Stimulated activated naive CD4-positive, alpha-beta T cell treated with Interleukin-2 at 50 U/mL for 16 hours (primary cell): ENCODE data around the gene TKTL1.
"Not testable (repeated sequence)": the region's sequence is repeated elsewhere in the genome, so short reads cannot be mapped to it uniquely, and the experiment has no call there.

ENCODE experiments used
- DNase-seq: peaks from one replicate; lab custom pipeline; 2025; lab: John Stamatoyannopoulos, UW

The TKTL1 gene

DNA sequence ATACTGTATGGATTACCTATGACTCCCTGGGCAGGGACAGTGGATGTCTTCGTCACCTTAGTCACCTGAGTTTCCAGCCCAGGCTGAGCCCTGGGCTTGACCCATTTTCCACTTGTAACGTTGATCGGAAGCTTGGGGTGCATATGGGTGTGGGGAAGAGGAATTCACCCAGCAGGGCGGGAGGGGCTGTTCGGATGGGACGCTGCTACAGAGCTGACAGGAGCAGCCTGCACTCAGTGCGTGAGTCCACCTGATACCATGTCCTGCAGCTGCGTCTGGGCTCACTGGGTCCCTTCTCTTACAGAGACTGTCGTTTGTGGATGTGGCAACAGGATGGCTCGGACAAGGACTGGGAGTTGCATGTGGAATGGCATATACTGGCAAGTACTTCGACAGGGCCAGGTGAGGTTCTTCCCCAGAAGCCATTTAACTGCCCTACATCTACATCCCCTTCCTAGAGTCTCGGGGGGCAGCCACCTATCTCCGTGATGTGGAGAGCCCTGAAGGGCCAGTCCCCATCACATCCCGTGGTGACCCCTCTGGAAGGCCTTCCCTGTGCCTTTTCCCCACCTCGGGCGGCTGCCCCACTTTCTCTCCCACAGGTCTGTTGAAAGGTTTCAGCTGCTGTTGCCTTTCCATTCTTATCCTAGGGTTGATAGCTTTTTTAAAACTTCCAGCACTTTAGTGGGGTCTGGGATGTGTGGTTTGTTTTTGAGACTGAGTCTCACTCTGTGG lies 13.6 kb downstream of the TKTL1 start:
- DNase-seq: no peak

GRCh38 chrX:154310616-154311536 lies 15.3 kb downstream of the TKTL1 start:
- no peak for DNase-seq

DNA sequence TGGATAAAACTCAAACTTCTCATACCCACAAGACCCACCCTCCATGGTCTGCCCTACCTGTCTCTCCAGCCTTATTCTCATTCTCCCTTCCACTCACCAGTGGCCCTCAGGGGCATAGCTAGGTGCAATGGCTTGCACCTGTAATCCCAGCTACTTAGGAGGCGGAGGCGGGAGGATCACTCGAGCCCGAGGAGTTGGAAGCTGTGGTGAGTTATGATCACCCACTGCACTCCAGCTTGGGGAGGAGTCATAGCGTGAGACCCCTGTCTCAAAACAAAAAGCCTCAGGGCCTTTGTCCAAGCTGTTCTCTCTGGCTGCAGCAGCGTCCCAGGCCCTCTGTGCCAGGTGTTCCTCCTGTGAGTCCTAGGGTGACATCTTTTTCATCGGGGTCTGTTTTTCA lies 16.5 kb downstream of the TKTL1 start:
- DNase-seq: no peak

GRCh38 chrX:154313147-154313546 lies 17.6 kb downstream of the TKTL1 start:
- DNase-seq: no peak

- no peak for DNase-seq
Measured at GRCh38 chrX:154315416-154315815, 19.8 kb downstream of the TKTL1 start.

- no peak for DNase-seq
Measured at GRCh38 chrX:154317391-154317995, 21.9 kb downstream of the TKTL1 start.

GRCh38 chrX:154320406-154320805 lies 24.8 kb downstream of the TKTL1 start:
- no peak for DNase-seq

DNA sequence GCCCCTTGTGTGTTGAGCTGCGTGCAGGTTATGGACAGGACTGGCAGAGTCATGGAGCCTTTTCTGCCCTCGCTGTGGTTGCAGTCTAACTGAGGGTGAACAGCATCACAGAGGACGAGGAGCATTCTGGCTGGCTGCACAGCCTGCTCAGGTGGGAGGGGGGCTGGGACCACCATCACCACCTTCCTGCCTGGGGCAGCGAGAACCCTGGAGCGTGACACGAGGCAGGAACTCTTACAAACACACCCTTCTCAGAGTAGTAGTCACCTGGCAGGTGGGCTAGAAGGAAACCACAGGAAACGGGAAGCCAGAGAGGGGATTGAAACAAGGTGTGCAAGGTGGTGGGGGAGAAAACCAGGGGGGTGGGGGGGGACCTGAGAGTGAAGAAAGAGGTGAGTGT lies 25.6 kb downstream of the TKTL1 start:
- DNase-seq: no peak

GRCh38 chrX:154321594-154321993 lies 26.0 kb downstream of the TKTL1 start:
- DNase-seq: no peak

- DNase-seq: no peak
Measured at GRCh38 chrX:154322890-154323289, 27.3 kb downstream of the TKTL1 start.

DNA sequence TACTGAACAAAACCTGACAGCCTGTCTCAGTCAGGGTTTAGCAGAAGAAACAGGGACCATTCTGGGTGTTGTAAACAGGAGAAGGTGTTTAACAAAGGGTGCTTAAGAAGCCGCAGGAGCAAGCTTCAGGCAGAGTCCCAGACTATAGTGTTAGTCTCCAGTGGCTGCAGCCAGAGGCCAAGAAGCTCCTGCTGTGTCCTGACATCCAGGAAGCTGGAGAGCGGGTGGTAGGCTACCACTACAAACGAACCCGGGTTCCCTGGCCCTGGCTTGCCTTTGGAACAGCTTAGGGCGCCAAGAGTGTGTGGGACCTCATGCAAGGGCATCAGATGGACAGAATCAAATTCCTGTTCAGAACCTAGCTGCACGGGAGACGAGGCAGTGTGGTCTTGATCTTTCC lies 27.9 kb downstream of the TKTL1 start:
- no peak for DNase-seq

DNA sequence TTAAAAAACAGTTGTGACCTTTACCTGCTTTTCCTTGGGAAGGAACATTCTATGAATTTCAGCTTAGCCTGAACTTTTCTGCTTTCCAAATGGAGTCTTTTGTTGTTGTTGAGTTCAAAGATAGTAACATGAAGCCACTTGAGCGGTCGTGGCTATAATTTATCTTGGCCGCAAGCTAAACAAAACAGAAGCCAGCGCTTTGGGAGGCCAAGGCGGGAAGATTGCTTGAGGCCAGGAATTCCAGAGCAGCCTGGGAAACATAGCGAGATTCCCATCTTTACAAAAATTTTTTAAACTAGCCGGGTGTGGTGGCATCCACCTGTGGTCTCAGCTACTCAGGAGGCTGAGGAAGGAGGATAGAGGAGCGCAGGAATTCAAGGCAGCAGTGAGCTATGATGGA lies 29.9 kb downstream of the TKTL1 start:
- DNase-seq: no peak

GRCh38 chrX:154327038-154327820 lies 31.6 kb downstream of the TKTL1 start:
- DNase-seq: no peak

DNA sequence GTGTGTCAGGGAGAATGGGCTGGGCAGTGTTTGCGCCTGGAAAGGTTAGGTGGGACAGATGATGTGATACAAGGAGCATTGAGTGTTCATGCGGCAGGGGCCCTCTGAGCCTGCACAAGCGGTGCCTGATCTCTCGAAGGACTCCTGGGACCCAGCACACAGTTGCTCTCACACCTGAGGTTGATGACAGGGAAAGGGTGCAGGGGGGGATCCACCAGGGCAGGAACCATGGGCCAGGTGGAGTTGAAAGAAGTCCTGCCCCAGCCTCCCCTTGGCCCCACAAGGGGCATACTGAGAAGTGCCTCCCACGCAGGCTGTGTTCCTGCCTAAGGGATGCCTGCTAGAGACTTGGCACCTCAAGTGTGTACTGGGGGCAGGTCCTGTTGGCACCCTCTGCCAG lies 33.1 kb downstream of the TKTL1 start:
- no peak for DNase-seq

- DNase-seq: no peak
Measured at GRCh38 chrX:154329294-154329693, 33.7 kb downstream of the TKTL1 start.

GRCh38 chrX:154332561-154332960 lies 37.0 kb downstream of the TKTL1 start:
- DNase-seq: no peak

DNA sequence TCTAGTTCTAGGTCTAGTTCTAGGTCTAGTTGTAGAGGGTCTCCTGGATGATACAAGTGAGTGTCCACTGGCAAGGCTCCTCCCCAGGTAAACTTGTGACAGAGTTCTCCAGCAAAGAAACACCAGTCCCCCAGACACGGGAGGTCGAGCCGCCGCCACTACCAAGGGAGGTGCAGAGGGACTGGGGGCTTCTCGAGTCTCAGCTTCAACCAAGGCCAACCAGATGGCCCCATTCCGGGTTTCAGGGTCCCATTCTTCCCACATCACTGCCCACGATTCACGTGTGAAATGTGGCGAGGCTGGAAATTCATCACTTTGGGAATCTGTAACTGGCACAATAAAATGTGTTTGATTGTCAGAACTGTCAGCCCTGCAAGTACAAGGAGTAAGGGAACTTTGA lies 37.5 kb downstream of the TKTL1 start:
- DNase-seq: no peak

DNA sequence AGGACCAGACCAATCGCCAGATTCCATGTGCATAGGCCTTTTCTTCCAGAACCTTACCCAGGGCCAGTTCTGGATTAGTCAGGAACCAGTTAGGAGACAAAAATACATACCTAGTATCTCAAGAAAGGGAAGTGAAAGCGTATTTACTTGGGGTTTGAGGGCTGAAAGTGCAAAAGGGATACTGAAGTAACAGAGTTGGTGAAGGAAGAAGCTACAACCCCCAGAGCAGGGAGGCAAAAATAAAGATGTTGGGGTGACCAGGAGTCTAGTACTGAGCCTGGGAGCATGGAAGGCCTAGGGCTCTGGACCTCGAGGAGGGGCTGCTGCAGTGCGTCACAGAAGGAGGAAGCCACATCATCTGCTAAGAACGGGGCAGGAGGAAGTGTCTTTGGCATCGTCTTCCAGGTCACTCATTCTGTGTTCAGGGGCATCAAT lies 38.3 kb downstream of the TKTL1 start:
- no peak for DNase-seq

- DNase-seq: peak; percentile 43
Measured at GRCh38 chrX:154334496-154334895, 38.9 kb downstream of the TKTL1 start.

- not testable (repeated sequence) for DNase-seq
Measured at GRCh38 chrX:154341399-154342298, 46.1 kb downstream of the TKTL1 start.

- DNase-seq: not testable (repeated sequence)
Measured at GRCh38 chrX:154343063-154343462, 47.5 kb downstream of the TKTL1 start.
